H7 (cell line): ENCODE results near the gene SLC43A2. TPM values are rescaled to one million over a fixed set of nuclear protein-coding genes. Genes with fewer than 3 reads are reported as not detected.
"Not testable (repeated sequence)": the region's sequence is repeated elsewhere in the genome, so short reads cannot be mapped to it uniquely, and the experiment has no call there.

Experiments used
- DNase-seq: peaks from one replicate; pipeline ENCODE4 v3.0.0; 2012
- H3K27me3 ChIP-seq: 2 replicates; pipeline ENCODE4 v1.6.0; 2011; ENCODE audit warnings: mild to moderate bottlenecking, low read length; ENCODE audit not compliant: control insufficient read depth, insufficient read depth
- H3K36me3 ChIP-seq: replicated peaks from 2 replicates; pipeline ENCODE4 v1.5.1; 2011; ENCODE audit warnings: low read length; ENCODE audit not compliant: control insufficient read depth, insufficient read depth
- H3K4me3 ChIP-seq: 2 replicates; pipeline ENCODE4 v1.5.1; 2011; ENCODE audit warnings: low read depth, mild to moderate bottlenecking, control low read depth, low read length, moderate library complexity; ENCODE audit not compliant: insufficient read depth
- total RNA-seq: library from RNA; depleted of rRNA; stranded (reverse); fragments of >200 nt; shearing (Covaris generic); gene quantifications from 2 replicates; pipeline ENCODE4 v1.2.3, GENCODE V29; 2014; rRNA removed

The SLC43A2 gene
- total RNA-seq, 1 experiment from 2014 or later = 36.0 TPM

GRCh38 chr17:1542316-1542715, 86.3 kb downstream of the SLC43A2 start:
- no peak for DNase-seq
- H3K36me3 ChIP-seq = peaks cover 12% of the 10 kb centered on the region
- no peaks in the 10 kb centered on the region for H3K27me3 ChIP-seq
- no peak overlapping the region for H3K4me3 ChIP-seq

GRCh38 chr17:1541367-1541904, 87.2 kb downstream of the SLC43A2 start:
- peaks cover 12% of the 10 kb centered on the region for H3K36me3 ChIP-seq
- no peaks in the 10 kb centered on the region for H3K27me3 ChIP-seq
- no peak overlapping the region for H3K4me3 ChIP-seq
- DNase-seq = no peak

- peaks cover 14% of the 10 kb centered on the region for H3K36me3 ChIP-seq
- H3K4me3 ChIP-seq = no peak overlapping the region
- no peak for DNase-seq
- H3K27me3 ChIP-seq = no peaks in the 10 kb centered on the region
Measured at GRCh38 chr17:1539811-1540210, 88.8 kb downstream of the SLC43A2 start.

- H3K27me3 ChIP-seq = no peaks in the 10 kb centered on the region
- H3K36me3 ChIP-seq = peaks cover 28% of the 10 kb centered on the region
- no peak overlapping the region for H3K4me3 ChIP-seq
- DNase-seq = no peak
Measured at GRCh38 chr17:1535737-1536136, 92.9 kb downstream of the SLC43A2 start.

GRCh38 chr17:1533661-1534325, 94.8 kb downstream of the SLC43A2 start:
- Histone ChIP-seq H3K27me3 (no peaks in the 10 kb centered on the region), H3K4me3 (no peak overlapping the region), H3K36me3 (peaks cover 29% of the 10 kb centered on the region)
- no peak for DNase-seq

GRCh38 chr17:1532836-1533602, 95.6 kb downstream of the SLC43A2 start:
- Histone ChIP-seq H3K36me3 (peaks cover 26% of the 10 kb centered on the region), H3K4me3 (no peak overlapping the region), H3K27me3 (no peaks in the 10 kb centered on the region)
- DNase-seq = peak; percentile 86

GRCh38 chr17:1529863-1530262, 98.8 kb downstream of the SLC43A2 start:
- DNase-seq = no peak
- Histone ChIP-seq H3K27me3 (no peaks in the 10 kb centered on the region), H3K36me3 (peaks cover 20% of the 10 kb centered on the region), H3K4me3 (no peak overlapping the region)

- not testable (repeated sequence) for DNase-seq, H3K27me3 ChIP-seq, H3K36me3 ChIP-seq, H3K4me3 ChIP-seq
Measured at GRCh38 chr17:1526876-1527275, 101.8 kb downstream of the SLC43A2 start.

- Histone ChIP-seq H3K4me3 (no peak overlapping the region), H3K36me3 (peaks cover 1% of the 10 kb centered on the region)
- DNase-seq = no peak
Measured at GRCh38 chr17:1522626-1523025, 106.0 kb downstream of the SLC43A2 start.

GRCh38 chr17:1521086-1521640, 107.5 kb downstream of the SLC43A2 start:
- DNase-seq = no peak
- Histone ChIP-seq H3K27me3 (no peaks in the 10 kb centered on the region), H3K4me3 (no peak overlapping the region), H3K36me3 (peaks cover 1% of the 10 kb centered on the region)

More at GRCh38 chr17:1522626-1523025, 106.0 kb downstream of the SLC43A2 start:
- no peaks in the 10 kb centered on the region for H3K27me3 ChIP-seq

- Histone ChIP-seq H3K27me3 (no peaks in the 10 kb centered on the region), H3K4me3 (no peak overlapping the region), H3K36me3 (peaks cover 1% of the 10 kb centered on the region)
- DNase-seq = no peak
Measured at GRCh38 chr17:1519678-1520077, 109.0 kb downstream of the SLC43A2 start.

Other genes starting within 250 kb of the SLC43A2 start
- 303 and 330 TPM in 2 replicates for gene YWHAE, start 228.6 kb downstream of the SLC43A2 start, total RNA-seq
- 60.5 and 68.4 TPM in 2 replicates for gene CRK, start 172.6 kb downstream of the SLC43A2 start, total RNA-seq
- gene MYO1C, start 136.1 kb downstream of the SLC43A2 start, total RNA-seq = 55.9 and 62.6 TPM in 2 replicates
- gene INPP5K, start 112.2 kb downstream of the SLC43A2 start, total RNA-seq = 17.6 and 20.7 TPM in 2 replicates
- 22.5 and 23.1 TPM in 2 replicates for gene PITPNA, start 66.0 kb downstream of the SLC43A2 start, total RNA-seq
- gene SCARF1, start 16.9 kb upstream of the SLC43A2 start, total RNA-seq = 5.1 and 7.6 TPM in 2 replicates
- 31.0 and 32.8 TPM in 2 replicates for gene RILP, start 21.0 kb upstream of the SLC43A2 start, total RNA-seq
- 128 and 146 TPM in 2 replicates for gene PRPF8, start 56.0 kb upstream of the SLC43A2 start, total RNA-seq
- 0.04 and 0.45 TPM in 2 replicates for gene TLCD2, start 81.5 kb upstream of the SLC43A2 start, total RNA-seq
- 13.2 and 14.3 TPM in 2 replicates for gene WDR81, start 95.9 kb upstream of the SLC43A2 start, total RNA-seq
- 0.52 and 0.74 TPM in 2 replicates for gene SERPINF2, start 114.0 kb upstream of the SLC43A2 start, total RNA-seq
- 30.3 and 33.4 TPM in 2 replicates for gene SERPINF1, start 133.2 kb upstream of the SLC43A2 start, total RNA-seq
- gene SMYD4, start 201.1 kb upstream of the SLC43A2 start, total RNA-seq = 14.0 and 20.6 TPM in 2 replicates
- 24.6 and 31.2 TPM in 2 replicates for gene RPA1, start 201.2 kb upstream of the SLC43A2 start, total RNA-seq